Cardiac fibroblast (primary cell): ENCODE data around the gene TRHDE.

ENCODE experiments used
- DNase-seq, 2 donors: peaks; one replicate each; pipeline versions ENCODE4 v3.0.0 to v3.0.0-alpha.2; 2010; ENCODE audit warnings: low read depth in 2 of 2
- H3K4me3 ChIP-seq, 2 donors: replicated peaks in 1 of 2; 1 replicate in 1 of 2; 2 replicates in 1 of 2; pipeline ENCODE4 v1.5.1; 2011; ENCODE audit warnings: low read depth in 2 of 2, low read length in 2 of 2, mild to moderate bottlenecking in 2 of 2, moderate library complexity in 1 of 2
- CTCF ChIP-seq: IDR thresholded peaks from one replicate; pipeline ENCODE4 v1.5.1; 2011; ENCODE audit warnings: low read depth, mild to moderate bottlenecking, low read length, inconsistent platforms

The TRHDE gene

GRCh38 chr12:72468505-72468904, 196.3 kb downstream of the TRHDE start:
- H3K4me3 ChIP-seq = no peak overlapping the region
- no peak for TF ChIP-seq CTCF
- DNase-seq = no peak

- DNase-seq = no peak
- H3K4me3 ChIP-seq = no peak overlapping the region
- no peak for TF ChIP-seq CTCF
These were observed 199.6 kb downstream of the TRHDE start for GRCh38 chr12:72471806-72472205.

- no peak overlapping the region for H3K4me3 ChIP-seq
- DNase-seq = no peak
- TF ChIP-seq CTCF = no peak
These were observed 200.2 kb downstream of the TRHDE start for GRCh38 chr12:72472350-72472749.

- TF ChIP-seq CTCF = no peak
- DNase-seq = no peak
- no peak overlapping the region for H3K4me3 ChIP-seq
These were observed 204.1 kb downstream of the TRHDE start for GRCh38 chr12:72476301-72476700.

GRCh38 chr12:72485017-72485701, 213.0 kb downstream of the TRHDE start:
- no peak for DNase-seq
- no peak overlapping the region for H3K4me3 ChIP-seq
- no peak for TF ChIP-seq CTCF

GRCh38 chr12:72491426-72491825, 219.3 kb downstream of the TRHDE start:
- TF ChIP-seq CTCF = no peak
- DNase-seq = no peak
- H3K4me3 ChIP-seq = no peak overlapping the region

GRCh38 chr12:72493407-72493806, 221.2 kb downstream of the TRHDE start:
- TF ChIP-seq CTCF = no peak

More at GRCh38 chr12:72493407-72493806, 221.2 kb downstream of the TRHDE start:
- DNase-seq = no peak
- H3K4me3 ChIP-seq = no peak overlapping the region
